B cell (primary cell): Measurements from ENCODE around the gene IBA57.

Experiments
- CTCF ChIP-seq: fragments of 200-600 bp; IDR thresholded peaks from one replicate; pipeline ENCODE4 v1.8.0; 2022; ENCODE audit warnings: antibody characterized with exemption, mild to moderate bottlenecking
- EZH2 ChIP-seq: IDR thresholded peaks from 2 replicates; pipeline ENCODE4 v1.6.1; 2012; ENCODE audit warnings: borderline replicate concordance, low read depth, mild to moderate bottlenecking, moderate library complexity, low read length; ENCODE audit not compliant: insufficient read depth, poor library complexity, severe bottlenecking

GRCh38 chr1:228222548-228222947 is 56.9 kb downstream of the IBA57 start:
- TF ChIP-seq CTCF = no peak
- TF ChIP-seq EZH2 = no peak
